ENCODE data around the gene NIFK. TPM values are rescaled to one million over a fixed set of nuclear protein-coding genes. Genes with fewer than 3 reads are reported as not detected.

NIFK gene
- total and polyA plus RNA-seq, 2 of the 4 experiments (the other 2 are of a cell fraction): 19.5 to 24.3 TPM

- ChIA-PET POLR2A (ENCODE audit: unreplicated experiment) (no interaction called here), CTCF (no interaction called here)
- dilution Hi-C loops (cut with HindIII; ENCODE audit: low sequenced_read_pairs, unreplicated experiment): no loop called here
- Histone ChIP-seq H4K5ac (ENCODE audit: low read depth, low read length) (no peak overlapping the region), H3K4me2 (ENCODE audit: low read depth, low read length) (peak overlapping the region; percentile 70), H2BK5ac (ENCODE audit: low read depth, low read length, poor library complexity, severe bottlenecking) (peak overlapping the region; percentile 74), H3K4me1 (ENCODE audit: control insufficient read depth, insufficient read depth, low read length) (peaks cover 6% of the 10 kb centered on the region; the same call in 1 of the 2 replicates), H3K79me1 (ENCODE audit: low read depth in 1 of 2, low read length in 2 of 2) (0 out of 4 replicates have a peak, but pooled peaks cover 0 to 15% of the 10 kb centered on the region in 2 experiments), H3K9me3 (ENCODE audit: control insufficient read depth, insufficient read depth, low read length) (no peaks in the 10 kb centered on the region), H3K27me3 (ENCODE audit: control insufficient read depth, insufficient read depth, low read length) (no peaks in the 10 kb centered on the region), H3K9ac (ENCODE audit: low read depth, low read length) (peak overlapping the region; percentile 43; the same call in 1 of the 2 replicates), H2BK15ac (ENCODE audit: low read depth, low read length) (0 out of 3 replicates have a peak overlapping the region, but pooled peaks have one; percentile 37), H3K36me3 (ENCODE audit: control insufficient read depth, insufficient read depth, low read length) (peaks cover 4% of the 10 kb centered on the region), H3K23ac (ENCODE audit: low read depth, low read length) (no peak overlapping the region), H3K27ac (ENCODE audit: insufficient read depth, low read length) (peak overlapping the region; percentile 59; the same call in 1 of the 2 replicates), H2AK5ac (ENCODE audit: low read depth, low read length) (peak overlapping the region; percentile 41; the same call in 1 of the 2 replicates), H3K9me1 (ENCODE audit: insufficient read depth, low read length) (peaks cover 13% of the 10 kb centered on the region), H4K91ac (ENCODE audit: insufficient read depth, low read depth, low read length) (no peak overlapping the region), H2AFZ (replicated peaks; ENCODE audit: low read length, poor library complexity) (no peak overlapping the region), H3K18ac (ENCODE audit: low read depth, low read length) (peak overlapping the region; percentile 20; the same call in 1 of the 2 replicates), H2BK20ac (ENCODE audit: low read depth, low read length) (peak overlapping the region; percentile 26; the same call in 1 of the 2 replicates), H3K14ac (replicated peaks; ENCODE audit: low read depth, low read length) (no peak overlapping the region), H3K56ac (ENCODE audit: extremely low read depth, insufficient read depth, low read length) (no peak overlapping the region), H4K8ac (ENCODE audit: low read depth in 2 of 2, low read length in 2 of 2) (0 out of 4 replicates have a peak overlapping the region, but pooled peaks of 1 of the 2 experiments have one; percentile 22), H3K4me3 (ENCODE audit: insufficient read depth, low read depth, low read length) (no peak overlapping the region), H4K20me1 (ENCODE audit: insufficient read depth, low read length) (no peaks in the 10 kb centered on the region), H3K4ac (ENCODE audit: low read depth, low read length) (peak overlapping the region; percentile 13; the same call in 1 of the 2 replicates), H2AK9ac (replicated peaks; ENCODE audit: low read depth, low read length, poor library complexity) (no peak overlapping the region), H2BK120ac (ENCODE audit: low read depth, low read length) (no peak overlapping the region)
- no peak for TF ChIP-seq NFE2L2 (IDR thresholded peaks at IDR 0.05; ENCODE audit: low read depth, low read length)
- TF ChIP-seq SMC3 (IDR thresholded peaks at IDR 0.05; ENCODE audit: low read depth, low read length): no peak
- no peak for TF ChIP-seq USF2 (IDR thresholded peaks at IDR 0.05; ENCODE audit: low read depth, low read length)
- TF ChIP-seq CEBPB (IDR thresholded peaks at IDR 0.05; ENCODE audit: low read depth, low read length): no peak
- TF ChIP-seq POLR2A (IDR thresholded peaks at IDR 0.05; ENCODE audit: low read depth, low read length): no peak
- no peak for TF ChIP-seq MXI1 (IDR thresholded peaks at IDR 0.05; ENCODE audit: borderline replicate concordance, low read depth, low read length)
- no peak for TF ChIP-seq CHD1 (IDR thresholded peaks at IDR 0.05; ENCODE audit: low read depth, low read length)
- peak; percentile 64 for TF ChIP-seq MAFK (IDR thresholded peaks at IDR 0.05; ENCODE audit: low read depth, low read length)
- no peak for TF ChIP-seq FOS (IDR thresholded peaks at IDR 0.05; ENCODE audit: low read depth, low read length)
- peak; percentile 42 for TF ChIP-seq RCOR1 (IDR thresholded peaks at IDR 0.05; ENCODE audit: insufficient replicate concordance, low read length)
- 52% methylated on average over 3 of the region's 5 CpGs; no CpG with 5 or more reads in 1 of the 2 experiments for WGBS, 2 experiments (ENCODE audit: extremely low coverage in 2 of 2, insufficient read length in 1 of 2)
- peak; percentile 55 for ATAC-seq (ENCODE audit: low read depth)
- no TSS peak for BruUV-seq (replicated peaks)
- in situ Hi-C loops (cut with MboI; ENCODE audit: low sequenced_read_pairs): loop anchor here (10.0 kb wide), 2 partner anchors 188 to 328 kb away; partner anchors contain the start of gene RNU4ATAC
- intact Hi-C loops (cut with micrococcal nuclease): no loop called here
- peak; percentile 87 for DNase-seq
Measured at GRCh38 chr2:121722479-121722878, 14.2 kb downstream of the NIFK start.
